ENCODE data around the gene LCT.

Gene LCT

GRCh38 chr2:135742325-135742757 lies 94.6 kb downstream of the LCT start:
- DNase-seq (ENCODE audit: low spot score), result peak; percentile 72

- DNase-seq (ENCODE audit: low spot score), result peak; percentile 94
Observed at GRCh38 chr2:135741395-135742324, 95.3 kb downstream of the LCT start, which contains the start of gene UBXN4. TSS of gene UBXN4 (plus strand) at chr2:135741855. CDS start at chr2:135741930, 75 bp downstream.

DNA sequence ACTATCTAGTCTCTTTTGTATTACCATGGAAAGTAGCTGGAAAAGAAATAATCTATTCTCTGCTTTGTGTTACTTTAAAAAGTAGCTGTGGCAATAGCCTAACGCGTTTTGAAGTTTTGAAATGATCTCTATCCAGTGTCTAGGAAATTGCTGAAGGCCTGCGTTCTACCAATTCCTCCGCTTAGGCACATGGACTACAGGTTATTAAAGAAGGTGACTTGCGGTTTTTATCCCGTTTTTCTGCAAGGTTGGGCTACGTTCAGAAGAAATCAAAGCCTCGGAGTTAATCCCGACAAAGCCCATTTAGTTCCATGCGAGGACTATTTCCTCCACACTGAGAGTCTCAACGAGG lies 96.0 kb downstream of the LCT start:
- no peak for DNase-seq (ENCODE audit: low spot score)

GRCh38 chr2:135740206-135740605 lies 96.8 kb downstream of the LCT start:
- DNase-seq (ENCODE audit: low spot score), result no peak
